ENCODE measurements around the gene NUP210L. TPM values are rescaled to one million over a fixed set of nuclear protein-coding genes. Genes with fewer than 3 reads are reported as not detected.
A peak's percentile ranks its signal among the peaks of the same experiment; 100 is the strongest.

NUP210L gene
- total and polyA plus RNA-seq, 4 donors, result 0.08 TPM; not detected in 3

DNA sequence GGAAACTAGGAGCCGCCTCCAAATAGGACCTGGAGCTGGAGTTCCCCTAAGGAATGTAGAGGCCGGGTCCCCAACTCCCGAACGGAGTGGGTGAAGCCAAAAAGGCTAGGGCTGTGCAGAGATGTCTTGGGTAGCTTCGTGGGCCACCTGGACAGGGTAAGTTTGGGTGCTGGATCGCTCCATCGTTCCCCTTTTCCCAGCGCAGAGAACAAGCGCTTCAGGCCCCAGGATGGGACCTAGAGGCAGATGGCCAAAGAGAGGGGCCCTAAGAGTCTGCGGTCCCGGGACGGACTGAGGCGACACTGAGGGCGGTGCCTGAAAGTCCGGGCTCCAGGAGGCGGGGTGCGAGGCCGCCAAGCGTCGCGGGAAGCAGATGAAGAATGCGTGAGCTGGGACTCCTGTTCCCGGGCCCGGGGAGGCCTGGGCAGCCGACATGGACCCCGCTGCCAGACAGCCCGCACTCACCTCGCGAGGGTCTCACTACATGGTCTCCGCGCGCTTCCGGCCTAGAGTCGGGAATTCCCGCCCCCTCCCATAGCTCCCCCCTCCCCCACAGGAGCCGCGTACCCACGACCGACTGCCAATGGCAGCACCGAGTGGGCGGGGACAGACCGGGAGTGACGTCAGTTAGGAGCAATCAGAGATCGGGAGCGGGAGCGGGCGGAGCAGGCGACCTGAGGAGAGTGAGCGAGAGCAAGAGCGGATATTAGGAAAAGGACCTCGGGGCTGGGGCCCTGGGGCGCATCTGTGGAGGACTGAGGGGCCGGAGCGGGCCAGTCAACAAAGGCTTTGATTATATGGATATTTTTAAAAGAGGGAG lies 191.6 kb downstream of the NUP210L start, which contains the start of gene SLC39A1:
SLC39A1 (minus strand) TSS at position 508 of the 820 bp plus-strand sequence. CDS start 822 bp downstream, outside the sequence.
- H3K4me1 ChIP-seq (ENCODE audit: control insufficient read depth in 4 of 4, insufficient read depth in 4 of 4, low read length in 3 of 4), result peaks cover 7 to 46% (median 35%) of the 10 kb centered on the region in 4 donors
- H3K27me3 ChIP-seq (ENCODE audit: control insufficient read depth in 4 of 4, insufficient read depth in 4 of 4, low read length in 3 of 4), result no peaks in the 10 kb centered on the region
- TF ChIP-seq RXRA (IDR thresholded peaks at IDR 0.05), result no peak
- TF ChIP-seq EGR1 (IDR thresholded peaks at IDR 0.05; ENCODE audit: low read depth in 2 of 2), result no peak
- no peak for TF ChIP-seq RAD21 (IDR thresholded peaks at IDR 0.05)
- TF ChIP-seq GABPA (IDR thresholded peaks at IDR 0.05 in 1 of 2, conservative IDR thresholded peaks at IDR 0.05 in 1 of 2), result peak in 1 of 2 donors; percentile 29
- peak; percentile 73 for TF ChIP-seq ZBTB33 (IDR thresholded peaks at IDR 0.05)
- peak; percentile 75 for TF ChIP-seq SP1 (IDR thresholded peaks at IDR 0.05)
- peak; percentile 66 for TF ChIP-seq YY1 (IDR thresholded peaks at IDR 0.05)
- no peak for TF ChIP-seq HNF4G (IDR thresholded peaks at IDR 0.05)
- TF ChIP-seq FOXA1 (IDR thresholded peaks at IDR 0.05), result no peak
- TF ChIP-seq ATF3 (IDR thresholded peaks at IDR 0.05), result no peak
- peak; percentile 65 for TF ChIP-seq TAF1 (conservative IDR thresholded peaks at IDR 0.05)
- TF ChIP-seq, protein P1, sequence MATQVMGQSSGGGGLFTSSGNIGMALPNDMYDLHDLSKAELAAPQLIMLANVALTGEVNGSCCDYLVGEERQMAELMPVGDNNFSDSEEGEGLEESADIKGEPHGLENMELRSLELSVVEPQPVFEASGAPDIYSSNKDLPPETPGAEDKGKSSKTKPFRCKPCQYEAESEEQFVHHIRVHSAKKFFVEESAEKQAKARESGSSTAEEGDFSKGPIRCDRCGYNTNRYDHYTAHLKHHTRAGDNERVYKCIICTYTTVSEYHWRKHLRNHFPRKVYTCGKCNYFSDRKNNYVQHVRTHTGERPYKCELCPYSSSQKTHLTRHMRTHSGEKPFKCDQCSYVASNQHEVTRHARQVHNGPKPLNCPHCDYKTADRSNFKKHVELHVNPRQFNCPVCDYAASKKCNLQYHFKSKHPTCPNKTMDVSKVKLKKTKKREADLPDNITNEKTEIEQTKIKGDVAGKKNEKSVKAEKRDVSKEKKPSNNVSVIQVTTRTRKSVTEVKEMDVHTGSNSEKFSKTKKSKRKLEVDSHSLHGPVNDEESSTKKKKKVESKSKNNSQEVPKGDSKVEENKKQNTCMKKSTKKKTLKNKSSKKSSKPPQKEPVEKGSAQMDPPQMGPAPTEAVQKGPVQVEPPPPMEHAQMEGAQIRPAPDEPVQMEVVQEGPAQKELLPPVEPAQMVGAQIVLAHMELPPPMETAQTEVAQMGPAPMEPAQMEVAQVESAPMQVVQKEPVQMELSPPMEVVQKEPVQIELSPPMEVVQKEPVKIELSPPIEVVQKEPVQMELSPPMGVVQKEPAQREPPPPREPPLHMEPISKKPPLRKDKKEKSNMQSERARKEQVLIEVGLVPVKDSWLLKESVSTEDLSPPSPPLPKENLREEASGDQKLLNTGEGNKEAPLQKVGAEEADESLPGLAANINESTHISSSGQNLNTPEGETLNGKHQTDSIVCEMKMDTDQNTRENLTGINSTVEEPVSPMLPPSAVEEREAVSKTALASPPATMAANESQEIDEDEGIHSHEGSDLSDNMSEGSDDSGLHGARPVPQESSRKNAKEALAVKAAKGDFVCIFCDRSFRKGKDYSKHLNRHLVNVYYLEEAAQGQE (IDR thresholded peaks at IDR 0.05), result no peak
- TF ChIP-seq JUND (IDR thresholded peaks at IDR 0.05), result peak; percentile 46 to 49
- H3K4me3 ChIP-seq (ENCODE audit: low read depth in 1 of 3, low read length in 3 of 3), result peak within 1 kb of the TSS; percentile 69 to 81 (median 75)
- no peaks in the 10 kb centered on the region for H3K9me3 ChIP-seq (ENCODE audit: control insufficient read depth in 4 of 4, low read length in 3 of 4)
- peak; percentile 99 for DNase-seq (ENCODE audit: low spot score)
- H3K36me3 ChIP-seq (ENCODE audit: control insufficient read depth in 4 of 4, insufficient read depth in 3 of 4, low read depth in 1 of 4, low read length in 3 of 4), result peaks cover 0 to 8% (median 1%) of the 10 kb centered on the region in 4 donors
- peak within 1 kb of the TSS; percentile 77 to 78 for H3K9ac ChIP-seq (ENCODE audit: low read depth in 1 of 2, low read length in 2 of 2)
- H3K27ac ChIP-seq (ENCODE audit: low read depth in 1 of 2, low read length in 2 of 2), result peak within 1 kb of the TSS; percentile 94 to 95
- WGBS, result under 1% methylated on average over 54 of the region's 54 CpGs

DNA sequence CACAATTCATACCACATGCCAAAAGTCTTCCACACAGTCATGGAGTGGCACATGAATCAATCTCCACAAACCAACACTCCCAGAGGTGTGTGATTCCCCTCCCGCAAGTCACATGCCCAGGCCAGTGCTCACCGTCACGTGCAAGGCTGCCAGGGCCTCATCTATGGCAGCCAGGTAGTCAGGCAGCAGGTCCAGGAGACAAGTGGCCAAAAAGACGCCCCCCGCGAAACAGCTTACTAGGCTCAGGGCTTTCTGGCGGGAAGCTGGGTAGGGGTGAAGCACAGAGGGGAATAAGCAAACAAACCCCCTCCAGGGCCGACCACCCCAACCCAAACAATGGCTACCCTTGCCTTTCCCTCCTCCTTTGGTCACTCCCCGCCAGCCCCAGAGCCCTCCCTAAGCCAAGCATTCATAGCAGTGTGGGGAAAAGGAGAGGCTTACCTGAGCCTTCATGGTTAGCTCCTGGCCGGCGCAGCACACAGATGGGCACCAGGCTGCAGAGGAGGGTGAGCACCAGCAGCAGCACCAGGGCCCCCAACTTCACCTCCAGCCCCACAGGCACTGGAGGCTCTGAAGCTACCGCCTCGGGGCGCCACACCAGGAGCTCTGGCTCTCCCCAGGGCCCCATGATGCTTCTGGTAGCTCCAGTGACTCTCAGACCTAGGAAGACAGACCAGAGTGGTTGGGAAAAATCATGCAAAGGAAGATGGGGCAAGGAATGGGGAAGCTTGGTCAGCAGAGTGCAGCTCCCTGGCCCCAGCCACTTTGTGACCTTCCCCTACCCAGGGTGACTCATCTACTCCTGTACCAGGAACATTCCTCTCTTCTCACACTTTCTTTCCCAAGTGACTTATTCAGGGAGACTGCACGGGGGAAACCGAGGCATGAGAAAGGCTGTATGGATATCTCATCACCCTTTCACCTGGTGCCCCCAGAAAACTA lies 192.5 kb downstream of the NUP210L start:
- WGBS, result 62% methylated on average over 16 of the region's 16 CpGs
- Histone ChIP-seq H3K27me3 (ENCODE audit: control insufficient read depth in 4 of 4, insufficient read depth in 4 of 4, low read length in 3 of 4) (no peaks in the 10 kb centered on the region), H3K36me3 (ENCODE audit: control insufficient read depth in 4 of 4, insufficient read depth in 3 of 4, low read depth in 1 of 4, low read length in 3 of 4) (peaks cover 0 to 8% (median 1%) of the 10 kb centered on the region in 4 donors), H3K9me3 (ENCODE audit: control insufficient read depth in 4 of 4, low read length in 3 of 4) (no peaks in the 10 kb centered on the region), H3K27ac (ENCODE audit: low read depth in 1 of 2, low read length in 2 of 2) (peak overlapping the region; percentile 94 to 95), H3K9ac (ENCODE audit: low read depth in 1 of 2, low read length in 2 of 2) (peak overlapping the region; percentile 77 to 78), H3K4me1 (ENCODE audit: control insufficient read depth in 4 of 4, insufficient read depth in 4 of 4, low read length in 3 of 4) (peaks cover 7 to 44% (median 35%) of the 10 kb centered on the region in 4 donors), H3K4me3 (ENCODE audit: low read depth in 1 of 3, low read length in 3 of 3) (peak overlapping the region; percentile 45 to 71 (median 69))
- no peak for DNase-seq (ENCODE audit: low spot score)
- TF ChIP-seq, protein P2, sequence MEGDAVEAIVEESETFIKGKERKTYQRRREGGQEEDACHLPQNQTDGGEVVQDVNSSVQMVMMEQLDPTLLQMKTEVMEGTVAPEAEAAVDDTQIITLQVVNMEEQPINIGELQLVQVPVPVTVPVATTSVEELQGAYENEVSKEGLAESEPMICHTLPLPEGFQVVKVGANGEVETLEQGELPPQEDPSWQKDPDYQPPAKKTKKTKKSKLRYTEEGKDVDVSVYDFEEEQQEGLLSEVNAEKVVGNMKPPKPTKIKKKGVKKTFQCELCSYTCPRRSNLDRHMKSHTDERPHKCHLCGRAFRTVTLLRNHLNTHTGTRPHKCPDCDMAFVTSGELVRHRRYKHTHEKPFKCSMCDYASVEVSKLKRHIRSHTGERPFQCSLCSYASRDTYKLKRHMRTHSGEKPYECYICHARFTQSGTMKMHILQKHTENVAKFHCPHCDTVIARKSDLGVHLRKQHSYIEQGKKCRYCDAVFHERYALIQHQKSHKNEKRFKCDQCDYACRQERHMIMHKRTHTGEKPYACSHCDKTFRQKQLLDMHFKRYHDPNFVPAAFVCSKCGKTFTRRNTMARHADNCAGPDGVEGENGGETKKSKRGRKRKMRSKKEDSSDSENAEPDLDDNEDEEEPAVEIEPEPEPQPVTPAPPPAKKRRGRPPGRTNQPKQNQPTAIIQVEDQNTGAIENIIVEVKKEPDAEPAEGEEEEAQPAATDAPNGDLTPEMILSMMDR (IDR thresholded peaks at IDR 0.05; ENCODE audit: low read depth, low read length, missing input control), result no peak
- peak in 1 of 2 donors; percentile 72 for TF ChIP-seq JUND (IDR thresholded peaks at IDR 0.05)

Data from liver (tissue), 9 donors.